WTC11 (cell line): ENCODE measurements around the gene NOM1.

ENCODE experiments used
- JUN ChIP-seq: sonication (generic); formaldehyde crosslinking; IDR thresholded peaks from 2 replicates; pipeline ENCODE4 v1.8.0; 2023; ENCODE audit warnings: mild to moderate bottlenecking, missing genetic modification reagents
- ZNF416 ChIP-seq: fragments of 250-450 bp; sonication (Bioruptor Pico); IDR thresholded peaks from 2 replicates; pipeline ENCODE4 v1.9.0; 2021; ENCODE audit warnings: mild to moderate bottlenecking, inconsistent platforms
- TF ChIP-seq, protein P1 (sequence below): fragments of 200-600 bp; IDR thresholded peaks from 2 replicates; pipeline ENCODE4 v1.8.0; 2022; ENCODE audit warnings: antibody characterized with exemption
- TF ChIP-seq, protein P2 (sequence below): fragments of 250-450 bp; sonication (Bioruptor Pico); IDR thresholded peaks from 2 replicates; pipeline ENCODE4 v1.9.0; 2021; ENCODE audit warnings: mild to moderate bottlenecking, borderline replicate concordance
- TF ChIP-seq, protein P3 (sequence below): sonication (generic); formaldehyde crosslinking; IDR thresholded peaks from 2 replicates; pipeline ENCODE4 v1.8.1; 2022; ENCODE audit warnings: mild to moderate bottlenecking, moderate library complexity, missing genetic modification reagents
- TF ChIP-seq, protein P4 (sequence below): sonication (generic); formaldehyde crosslinking; IDR thresholded peaks from 2 replicates; pipeline ENCODE4 v1.8.1; 2023; ENCODE audit warnings: mild to moderate bottlenecking, missing genetic modification reagents, moderate library complexity
- TF ChIP-seq, protein P5 (sequence below): sonication (generic); formaldehyde crosslinking; IDR thresholded peaks from 2 replicates; pipeline ENCODE4 v1.8.0; 2022; ENCODE audit warnings: mild to moderate bottlenecking, missing genetic modification reagents
- TF ChIP-seq, protein P6 (sequence below): sonication (generic); formaldehyde crosslinking; IDR thresholded peaks from 2 replicates; pipeline ENCODE4 v1.8.0; 2022; ENCODE audit warnings: mild to moderate bottlenecking, missing genetic modification reagents
- TF ChIP-seq, protein P7 (sequence below): sonication (generic); formaldehyde crosslinking; IDR thresholded peaks from 2 replicates; pipeline ENCODE4 v1.8.0; 2023; ENCODE audit warnings: missing genetic modification reagents

DNA sequence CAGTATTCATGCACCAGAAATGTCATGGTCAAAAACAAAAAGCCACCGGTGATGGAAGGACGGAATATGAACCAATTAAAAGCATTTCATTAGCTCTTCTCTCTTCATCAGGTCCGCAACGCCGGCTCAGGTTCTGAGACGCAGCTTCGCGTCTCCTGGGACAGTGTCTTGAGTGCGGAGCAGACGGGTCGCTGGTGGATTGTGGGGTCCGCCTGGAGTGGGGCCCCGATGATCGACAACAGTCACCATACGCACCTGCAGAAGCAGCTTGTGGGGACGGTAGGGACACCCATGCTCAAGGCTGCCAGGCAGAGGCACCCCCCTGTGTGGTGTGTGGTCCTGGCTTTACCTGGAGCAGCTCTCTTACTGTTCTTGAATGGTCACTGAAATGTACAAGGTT, 13.4 kb downstream of the NOM1 start:
- TF ChIP-seq, protein P1, sequence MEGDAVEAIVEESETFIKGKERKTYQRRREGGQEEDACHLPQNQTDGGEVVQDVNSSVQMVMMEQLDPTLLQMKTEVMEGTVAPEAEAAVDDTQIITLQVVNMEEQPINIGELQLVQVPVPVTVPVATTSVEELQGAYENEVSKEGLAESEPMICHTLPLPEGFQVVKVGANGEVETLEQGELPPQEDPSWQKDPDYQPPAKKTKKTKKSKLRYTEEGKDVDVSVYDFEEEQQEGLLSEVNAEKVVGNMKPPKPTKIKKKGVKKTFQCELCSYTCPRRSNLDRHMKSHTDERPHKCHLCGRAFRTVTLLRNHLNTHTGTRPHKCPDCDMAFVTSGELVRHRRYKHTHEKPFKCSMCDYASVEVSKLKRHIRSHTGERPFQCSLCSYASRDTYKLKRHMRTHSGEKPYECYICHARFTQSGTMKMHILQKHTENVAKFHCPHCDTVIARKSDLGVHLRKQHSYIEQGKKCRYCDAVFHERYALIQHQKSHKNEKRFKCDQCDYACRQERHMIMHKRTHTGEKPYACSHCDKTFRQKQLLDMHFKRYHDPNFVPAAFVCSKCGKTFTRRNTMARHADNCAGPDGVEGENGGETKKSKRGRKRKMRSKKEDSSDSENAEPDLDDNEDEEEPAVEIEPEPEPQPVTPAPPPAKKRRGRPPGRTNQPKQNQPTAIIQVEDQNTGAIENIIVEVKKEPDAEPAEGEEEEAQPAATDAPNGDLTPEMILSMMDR: no peak
- TF ChIP-seq JUN (CRISPR knock-in tag): no peak
- TF ChIP-seq, protein P2, sequence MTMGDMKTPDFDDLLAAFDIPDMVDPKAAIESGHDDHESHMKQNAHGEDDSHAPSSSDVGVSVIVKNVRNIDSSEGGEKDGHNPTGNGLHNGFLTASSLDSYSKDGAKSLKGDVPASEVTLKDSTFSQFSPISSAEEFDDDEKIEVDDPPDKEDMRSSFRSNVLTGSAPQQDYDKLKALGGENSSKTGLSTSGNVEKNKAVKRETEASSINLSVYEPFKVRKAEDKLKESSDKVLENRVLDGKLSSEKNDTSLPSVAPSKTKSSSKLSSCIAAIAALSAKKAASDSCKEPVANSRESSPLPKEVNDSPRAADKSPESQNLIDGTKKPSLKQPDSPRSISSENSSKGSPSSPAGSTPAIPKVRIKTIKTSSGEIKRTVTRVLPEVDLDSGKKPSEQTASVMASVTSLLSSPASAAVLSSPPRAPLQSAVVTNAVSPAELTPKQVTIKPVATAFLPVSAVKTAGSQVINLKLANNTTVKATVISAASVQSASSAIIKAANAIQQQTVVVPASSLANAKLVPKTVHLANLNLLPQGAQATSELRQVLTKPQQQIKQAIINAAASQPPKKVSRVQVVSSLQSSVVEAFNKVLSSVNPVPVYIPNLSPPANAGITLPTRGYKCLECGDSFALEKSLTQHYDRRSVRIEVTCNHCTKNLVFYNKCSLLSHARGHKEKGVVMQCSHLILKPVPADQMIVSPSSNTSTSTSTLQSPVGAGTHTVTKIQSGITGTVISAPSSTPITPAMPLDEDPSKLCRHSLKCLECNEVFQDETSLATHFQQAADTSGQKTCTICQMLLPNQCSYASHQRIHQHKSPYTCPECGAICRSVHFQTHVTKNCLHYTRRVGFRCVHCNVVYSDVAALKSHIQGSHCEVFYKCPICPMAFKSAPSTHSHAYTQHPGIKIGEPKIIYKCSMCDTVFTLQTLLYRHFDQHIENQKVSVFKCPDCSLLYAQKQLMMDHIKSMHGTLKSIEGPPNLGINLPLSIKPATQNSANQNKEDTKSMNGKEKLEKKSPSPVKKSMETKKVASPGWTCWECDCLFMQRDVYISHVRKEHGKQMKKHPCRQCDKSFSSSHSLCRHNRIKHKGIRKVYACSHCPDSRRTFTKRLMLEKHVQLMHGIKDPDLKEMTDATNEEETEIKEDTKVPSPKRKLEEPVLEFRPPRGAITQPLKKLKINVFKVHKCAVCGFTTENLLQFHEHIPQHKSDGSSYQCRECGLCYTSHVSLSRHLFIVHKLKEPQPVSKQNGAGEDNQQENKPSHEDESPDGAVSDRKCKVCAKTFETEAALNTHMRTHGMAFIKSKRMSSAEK (CRISPR knock-in tag): no peak
- no peak for TF ChIP-seq ZNF416 (CRISPR knock-in tag)
- TF ChIP-seq, protein P3, sequence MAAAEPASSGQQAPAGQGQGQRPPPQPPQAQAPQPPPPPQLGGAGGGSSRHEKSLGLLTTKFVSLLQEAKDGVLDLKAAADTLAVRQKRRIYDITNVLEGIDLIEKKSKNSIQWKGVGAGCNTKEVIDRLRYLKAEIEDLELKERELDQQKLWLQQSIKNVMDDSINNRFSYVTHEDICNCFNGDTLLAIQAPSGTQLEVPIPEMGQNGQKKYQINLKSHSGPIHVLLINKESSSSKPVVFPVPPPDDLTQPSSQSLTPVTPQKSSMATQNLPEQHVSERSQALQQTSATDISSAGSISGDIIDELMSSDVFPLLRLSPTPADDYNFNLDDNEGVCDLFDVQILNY: no peak
- TF ChIP-seq, protein P4, sequence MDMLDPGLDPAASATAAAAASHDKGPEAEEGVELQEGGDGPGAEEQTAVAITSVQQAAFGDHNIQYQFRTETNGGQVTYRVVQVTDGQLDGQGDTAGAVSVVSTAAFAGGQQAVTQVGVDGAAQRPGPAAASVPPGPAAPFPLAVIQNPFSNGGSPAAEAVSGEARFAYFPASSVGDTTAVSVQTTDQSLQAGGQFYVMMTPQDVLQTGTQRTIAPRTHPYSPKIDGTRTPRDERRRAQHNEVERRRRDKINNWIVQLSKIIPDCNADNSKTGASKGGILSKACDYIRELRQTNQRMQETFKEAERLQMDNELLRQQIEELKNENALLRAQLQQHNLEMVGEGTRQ (CRISPR knock-in tag): no peak
- TF ChIP-seq, protein P5, sequence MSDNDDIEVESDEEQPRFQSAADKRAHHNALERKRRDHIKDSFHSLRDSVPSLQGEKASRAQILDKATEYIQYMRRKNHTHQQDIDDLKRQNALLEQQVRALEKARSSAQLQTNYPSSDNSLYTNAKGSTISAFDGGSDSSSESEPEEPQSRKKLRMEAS (CRISPR knock-in tag): no peak
- TF ChIP-seq, protein P6, sequence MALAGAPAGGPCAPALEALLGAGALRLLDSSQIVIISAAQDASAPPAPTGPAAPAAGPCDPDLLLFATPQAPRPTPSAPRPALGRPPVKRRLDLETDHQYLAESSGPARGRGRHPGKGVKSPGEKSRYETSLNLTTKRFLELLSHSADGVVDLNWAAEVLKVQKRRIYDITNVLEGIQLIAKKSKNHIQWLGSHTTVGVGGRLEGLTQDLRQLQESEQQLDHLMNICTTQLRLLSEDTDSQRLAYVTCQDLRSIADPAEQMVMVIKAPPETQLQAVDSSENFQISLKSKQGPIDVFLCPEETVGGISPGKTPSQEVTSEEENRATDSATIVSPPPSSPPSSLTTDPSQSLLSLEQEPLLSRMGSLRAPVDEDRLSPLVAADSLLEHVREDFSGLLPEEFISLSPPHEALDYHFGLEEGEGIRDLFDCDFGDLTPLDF: no peak
- TF ChIP-seq, protein P7, sequence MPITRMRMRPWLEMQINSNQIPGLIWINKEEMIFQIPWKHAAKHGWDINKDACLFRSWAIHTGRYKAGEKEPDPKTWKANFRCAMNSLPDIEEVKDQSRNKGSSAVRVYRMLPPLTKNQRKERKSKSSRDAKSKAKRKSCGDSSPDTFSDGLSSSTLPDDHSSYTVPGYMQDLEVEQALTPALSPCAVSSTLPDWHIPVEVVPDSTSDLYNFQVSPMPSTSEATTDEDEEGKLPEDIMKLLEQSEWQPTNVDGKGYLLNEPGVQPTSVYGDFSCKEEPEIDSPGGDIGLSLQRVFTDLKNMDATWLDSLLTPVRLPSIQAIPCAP (CRISPR knock-in tag): no peak
